G401 (cell line): ENCODE measurements around the gene RANBP9. TPM values are rescaled to one million over a fixed set of nuclear protein-coding genes. Genes with fewer than 3 reads are reported as not detected.

Experiments
- DNase-seq: peaks from one replicate; pipeline ENCODE4 v3.0.0-alpha.2; 2015; ENCODE audit warnings: low spot score
- in situ Hi-C: cut with HindIII; loops from 2 replicates; pipeline ENCODE4 v1.10.0; 2016; ENCODE audit warnings: low sequenced_read_pairs, mixed read lengths
- total RNA-seq: library from RNA; depleted of rRNA; stranded (reverse); fragments of >200 nt; shearing (Covaris generic); gene quantifications from 2 replicates; pipeline ENCODE4 v1.2.3, GENCODE V29; 2014

RANBP9 gene
- total RNA-seq, 1 experiment from 2014 or later, result 36.3 TPM

GRCh38 chr6:13682346-13682745 lies 29.3 kb downstream of the RANBP9 start:
- in situ Hi-C loops, result no loop called here
- DNase-seq, result no peak

- in situ Hi-C loops, result no loop called here
- no peak for DNase-seq
These were observed 30.2 kb downstream of the RANBP9 start for GRCh38 chr6:13681305-13682061.

GRCh38 chr6:13680448-13680968 lies 31.1 kb downstream of the RANBP9 start:
- DNase-seq, result no peak
- in situ Hi-C loops, result no loop called here

DNA sequence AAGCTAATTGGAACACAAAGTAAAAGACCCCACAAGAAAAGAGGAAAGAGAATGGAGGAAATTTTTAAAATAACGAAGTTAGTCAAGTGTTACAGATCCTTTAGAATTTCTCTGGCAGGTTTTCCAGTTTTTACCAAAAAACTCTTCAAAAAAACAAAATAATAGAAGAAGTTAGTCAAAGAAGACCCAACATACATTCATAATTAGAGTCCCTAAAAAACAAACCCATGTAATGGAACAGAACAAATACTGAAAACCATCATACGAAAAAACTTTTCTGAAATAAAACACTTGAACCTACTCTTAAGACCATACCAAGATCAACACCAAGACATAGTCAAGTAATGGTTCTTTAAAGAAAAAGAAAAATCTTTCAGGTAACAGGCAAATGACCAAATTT lies 31.6 kb downstream of the RANBP9 start:
- DNase-seq, result no peak
- in situ Hi-C loops, result no loop called here

- in situ Hi-C loops, result no loop called here
- DNase-seq, result no peak
These were observed 33.2 kb downstream of the RANBP9 start for GRCh38 chr6:13678255-13678983.

DNA sequence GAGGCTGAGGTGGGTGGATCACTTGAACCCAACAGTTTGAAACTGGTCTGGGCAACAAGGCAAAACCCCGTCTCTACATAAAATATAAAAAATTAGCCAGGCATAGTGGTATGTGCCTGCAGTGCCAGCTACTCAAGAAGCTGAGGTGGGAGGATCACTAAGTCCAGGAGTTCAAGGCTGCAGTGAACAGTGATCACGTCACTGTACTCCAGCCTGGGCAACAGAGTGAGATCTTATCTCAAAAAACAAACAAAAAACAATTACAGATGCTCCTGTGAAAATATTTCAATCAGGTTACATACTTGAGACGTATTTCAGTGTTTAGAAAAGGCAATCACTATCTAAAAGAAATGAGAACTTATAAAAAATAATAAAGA lies 33.8 kb downstream of the RANBP9 start:
- in situ Hi-C loops, result no loop called here

GRCh38 chr6:13676551-13677156 lies 35.0 kb downstream of the RANBP9 start:
- no peak for DNase-seq
- in situ Hi-C loops, result no loop called here

More for the DNA sequence above, 33.8 kb downstream of the RANBP9 start:
- no peak for DNase-seq

DNA sequence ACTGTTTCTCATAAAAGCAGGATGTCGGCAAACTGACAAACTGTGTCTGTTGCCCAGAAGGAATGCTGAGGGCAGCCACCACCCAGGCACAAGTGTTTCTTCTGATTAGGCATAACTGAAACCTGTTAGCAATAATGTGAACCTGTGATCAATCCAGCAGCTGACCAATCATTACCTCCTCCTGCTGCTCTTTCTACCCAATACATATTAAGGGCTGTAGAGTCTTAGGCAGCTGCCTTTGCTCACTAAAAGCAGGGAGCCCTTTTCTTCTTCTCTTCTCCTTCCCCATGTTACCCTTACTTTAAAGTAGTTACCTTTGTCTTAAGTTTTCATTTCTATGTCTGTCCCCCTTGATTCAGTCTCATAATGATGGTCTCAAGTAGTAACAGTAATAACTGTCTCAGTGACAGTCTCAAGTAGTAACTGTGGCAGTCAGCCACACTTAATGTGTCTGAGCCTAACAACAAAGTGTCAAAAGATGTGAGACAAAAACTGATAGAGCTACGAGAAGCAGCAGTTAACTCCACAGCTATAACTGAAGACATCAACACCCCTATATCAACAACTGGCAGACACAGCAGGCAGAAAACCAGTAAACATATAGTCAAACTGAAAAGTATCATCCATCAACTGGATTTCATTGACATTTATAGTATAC lies 37.0 kb downstream of the RANBP9 start:
- in situ Hi-C loops, result no loop called here
- DNase-seq, result no peak

GRCh38 chr6:13673825-13674444 lies 37.7 kb downstream of the RANBP9 start:
- no peak for DNase-seq
- in situ Hi-C loops, result no loop called here

GRCh38 chr6:13673368-13673767 lies 38.3 kb downstream of the RANBP9 start:
- in situ Hi-C loops, result no loop called here
- DNase-seq, result no peak

DNA sequence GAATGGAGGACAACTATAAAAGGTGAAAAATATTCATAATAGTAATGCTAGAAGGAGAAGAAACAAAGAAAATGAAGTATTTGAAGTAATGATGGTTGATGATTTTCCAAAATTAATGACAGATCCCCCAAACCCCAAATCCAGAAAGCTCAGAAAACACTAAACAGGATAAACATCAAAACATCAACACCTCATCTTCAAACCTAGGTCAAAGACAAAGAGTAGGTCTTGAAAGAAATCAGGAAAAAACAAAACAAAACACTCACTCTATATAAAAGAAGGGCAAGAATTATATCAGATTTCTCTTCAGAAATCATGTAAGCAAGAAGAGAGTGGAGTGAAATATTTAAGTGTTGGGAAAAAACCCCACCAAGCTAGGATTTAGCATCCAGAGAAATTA lies 38.7 kb downstream of the RANBP9 start:
- DNase-seq, result no peak
- in situ Hi-C loops, result no loop called here

- no peak for DNase-seq
These were observed 40.0 kb downstream of the RANBP9 start for GRCh38 chr6:13671548-13672127.

GRCh38 chr6:13669476-13669875 lies 42.2 kb downstream of the RANBP9 start:
- DNase-seq, result no peak
- in situ Hi-C loops, result no loop called here

More at GRCh38 chr6:13671548-13672127, 40.0 kb downstream of the RANBP9 start:
- in situ Hi-C loops, result no loop called here

DNA sequence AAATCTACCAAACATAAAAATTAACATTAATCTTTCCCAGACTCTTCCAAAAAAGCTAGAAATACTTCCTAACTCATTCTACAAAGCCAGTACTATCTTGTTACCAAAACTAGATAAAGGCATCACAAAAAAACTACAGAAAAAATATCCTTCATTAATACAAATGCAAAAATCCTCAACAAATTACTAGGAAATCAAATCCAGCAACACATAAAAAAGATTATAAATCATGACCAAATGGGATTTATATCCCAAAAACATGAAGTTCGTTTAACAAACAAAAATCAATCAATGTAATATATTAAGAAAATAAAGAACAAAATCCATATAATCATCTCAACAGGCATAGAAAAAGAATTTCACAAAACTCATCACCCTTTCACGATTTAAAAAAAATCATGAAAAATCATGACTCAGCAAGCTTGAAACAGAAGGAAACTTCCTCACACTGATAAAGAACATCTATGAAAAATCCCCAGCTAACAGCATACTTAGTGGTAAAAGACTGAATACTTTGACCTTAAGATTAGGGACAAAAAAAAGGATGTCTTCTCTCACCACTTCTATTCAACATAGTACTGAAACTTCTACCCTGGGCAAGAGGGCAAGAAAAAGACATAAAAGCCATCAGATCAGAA lies 43.2 kb downstream of the RANBP9 start:
- in situ Hi-C loops, result no loop called here
- DNase-seq, result no peak

DNA sequence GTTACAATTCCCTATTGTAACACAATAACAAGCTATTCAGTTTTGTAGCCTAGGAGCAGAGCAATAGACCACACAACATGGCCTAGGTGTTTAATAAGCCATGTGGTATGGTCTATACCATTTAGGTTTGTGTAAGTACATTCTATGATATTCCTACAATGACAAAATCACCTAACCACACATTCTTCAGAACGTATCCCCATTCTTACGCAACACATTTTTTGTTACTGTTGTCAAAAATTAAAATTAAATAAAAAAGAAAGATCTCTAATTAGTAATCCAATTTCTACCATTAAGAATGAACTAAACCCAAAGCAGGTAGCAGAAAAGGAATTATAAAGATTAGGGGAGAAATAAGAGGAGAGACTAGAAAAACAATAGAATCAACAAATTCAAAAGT lies 44.0 kb downstream of the RANBP9 start:
- DNase-seq, result no peak
- in situ Hi-C loops, result no loop called here

GRCh38 chr6:13666194-13667105 lies 45.2 kb downstream of the RANBP9 start:
- in situ Hi-C loops, result no loop called here

DNA sequence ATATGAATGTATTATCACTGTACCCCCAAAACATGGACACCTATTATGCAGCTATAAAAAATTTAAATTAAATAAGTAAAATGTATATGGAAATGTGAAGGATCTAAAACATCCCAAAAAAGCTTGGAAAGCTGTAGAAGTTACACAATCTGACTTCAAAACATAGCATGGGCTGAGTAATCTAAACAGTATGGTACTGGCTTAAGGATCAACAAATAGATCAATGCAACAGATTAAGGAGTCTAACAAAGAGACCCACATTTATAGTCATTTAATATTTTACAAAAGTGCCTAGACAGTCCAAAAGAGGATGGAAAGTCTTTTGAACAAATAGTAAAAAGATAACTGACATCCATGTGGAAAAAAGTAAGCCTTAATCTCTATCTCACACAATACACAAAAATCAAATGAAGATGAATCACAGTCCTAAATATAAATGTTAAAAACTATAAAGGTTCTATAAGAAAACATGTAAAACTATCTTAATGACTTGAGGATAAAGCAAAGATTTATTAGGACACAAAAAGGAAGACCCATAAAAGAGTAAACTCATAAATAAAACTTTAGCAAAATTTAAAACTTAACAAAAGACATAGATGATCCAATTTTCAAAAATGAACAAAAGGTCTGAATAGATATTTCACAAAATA lies 46.8 kb downstream of the RANBP9 start:
- in situ Hi-C loops, result no loop called here
- DNase-seq, result no peak

More at GRCh38 chr6:13666194-13667105, 45.2 kb downstream of the RANBP9 start:
- no peak for DNase-seq
